ENCODE results near the gene SVOPL. TPM values are rescaled to one million over a fixed set of nuclear protein-coding genes. Genes with fewer than 3 reads are reported as not detected.

The SVOPL gene, protein sequence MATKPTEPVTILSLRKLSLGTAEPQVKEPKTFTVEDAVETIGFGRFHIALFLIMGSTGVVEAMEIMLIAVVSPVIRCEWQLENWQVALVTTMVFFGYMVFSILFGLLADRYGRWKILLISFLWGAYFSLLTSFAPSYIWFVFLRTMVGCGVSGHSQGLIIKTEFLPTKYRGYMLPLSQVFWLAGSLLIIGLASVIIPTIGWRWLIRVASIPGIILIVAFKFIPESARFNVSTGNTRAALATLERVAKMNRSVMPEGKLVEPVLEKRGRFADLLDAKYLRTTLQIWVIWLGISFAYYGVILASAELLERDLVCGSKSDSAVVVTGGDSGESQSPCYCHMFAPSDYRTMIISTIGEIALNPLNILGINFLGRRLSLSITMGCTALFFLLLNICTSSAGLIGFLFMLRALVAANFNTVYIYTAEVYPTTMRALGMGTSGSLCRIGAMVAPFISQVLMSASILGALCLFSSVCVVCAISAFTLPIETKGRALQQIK
- total RNA-seq = not detected
- polyA plus RNA-seq (ENCODE audit: insufficient read depth in 1 of 8, insufficient read length in 8 of 8, low replicate concordance in 1 of 8) = under 1 TPM in 1 of 8 donors, not detected in 7; 0.08 TPM
- long read RNA-seq, donor 1 = 0 reads
- long read RNA-seq, donor 2 = 0 reads
- long read RNA-seq, donor 3 = 0 reads
- long read RNA-seq, donor 4 = 0 reads
- long read RNA-seq, donor 5 = 0 reads
- long read RNA-seq, donor 6 = 0 reads
- long read RNA-seq, donor 7 = 0 reads
- long read RNA-seq, donor 8 = 0 reads
- long read RNA-seq, donor 9 = 0 reads
- long read RNA-seq, donor 10 = 0 reads
- long read RNA-seq, donor 11, partial matches to known transcripts = 0 of 1 reads
- long read RNA-seq, donor 11, other reads (novel, unspliced or antisense) = 0 of 1 reads

DNA sequence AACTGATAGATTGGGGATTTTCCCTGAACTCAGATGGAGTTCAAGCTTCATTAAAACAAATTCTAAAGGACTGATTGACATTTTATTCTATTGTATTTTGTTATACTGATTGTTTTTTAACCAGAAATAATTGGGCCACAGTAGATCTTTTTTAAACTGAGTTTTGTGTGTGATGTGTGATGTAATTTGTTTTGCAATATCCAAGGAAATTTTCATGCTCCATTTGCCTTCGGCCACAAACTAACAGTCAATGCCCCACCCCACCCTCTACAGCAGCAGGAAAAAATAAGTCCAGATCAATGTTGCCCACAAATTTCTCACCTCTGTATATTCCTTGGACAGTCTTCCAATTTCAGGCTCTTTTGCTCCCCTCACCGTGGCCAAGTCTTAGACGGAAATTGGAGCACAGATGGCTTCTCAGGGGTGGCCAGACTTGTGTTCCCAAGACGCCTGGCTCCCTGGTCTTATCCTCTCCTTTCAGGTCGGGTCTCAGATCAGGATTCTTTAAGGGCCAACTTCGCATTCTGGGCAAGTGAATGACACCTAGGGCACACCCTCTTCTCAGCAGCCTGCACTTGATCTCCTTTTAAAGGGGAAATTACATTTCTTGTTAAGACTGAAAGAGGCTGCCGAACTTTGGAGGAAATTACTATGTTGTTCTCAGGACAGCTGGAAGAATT lies at the start of gene SVOPL:
Gene SVOPL (minus strand): TSS at position 506 of the 680 bp plus-strand sequence. CDS start 22,317 bp downstream, outside the sequence.
- no peaks in the 10 kb centered on the region for H3K36me3 ChIP-seq (ENCODE audit: control insufficient read depth, insufficient read depth, low read length)
- H3K27ac ChIP-seq (ENCODE audit: low read length) = no peak within 1 kb of the TSS
- no peaks in the 10 kb centered on the region for H3K9me3 ChIP-seq (replicated peaks; ENCODE audit: control insufficient read depth, low read depth, low read length)
- no peak within 1 kb of the TSS for H3K4me3 ChIP-seq (ENCODE audit: low read length)
- no peak for DNase-seq
- no peaks in the 10 kb centered on the region for H3K27me3 ChIP-seq (ENCODE audit: control insufficient read depth, insufficient read depth, low read length)
- 52% methylated on average over 5 of the region's 7 CpGs for WGBS (ENCODE audit: insufficient coverage)
- no peaks in the 10 kb centered on the region for H3K4me1 ChIP-seq (ENCODE audit: control insufficient read depth, insufficient read depth, low read length)

DNA sequence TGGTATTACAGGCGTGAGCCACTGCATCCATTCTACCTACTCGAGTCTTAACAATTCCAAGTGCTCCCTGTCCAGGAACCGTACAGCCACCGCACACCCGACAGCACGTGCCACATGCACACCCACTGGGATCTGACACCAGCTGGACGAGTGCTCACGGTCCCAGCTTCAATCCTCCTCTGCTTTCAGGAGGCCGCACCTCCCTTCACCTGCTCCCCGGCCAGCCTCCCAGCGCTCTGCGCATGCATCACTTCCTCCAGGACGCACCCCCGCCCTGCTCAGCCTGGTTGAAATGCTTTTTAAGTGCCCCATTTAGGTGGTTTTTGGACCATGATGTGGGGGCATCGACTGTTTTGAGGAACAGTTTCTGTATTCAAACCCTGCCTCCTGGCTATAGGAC lies 49.3 kb upstream of the SVOPL start:
- Histone ChIP-seq H3K4me3 (ENCODE audit: low read length) (no peak overlapping the region), H3K9me3 (replicated peaks; ENCODE audit: control insufficient read depth, low read depth, low read length) (no peaks in the 10 kb centered on the region), H3K27me3 (ENCODE audit: control insufficient read depth, insufficient read depth, low read length) (peaks cover 2% of the 10 kb centered on the region), H3K36me3 (ENCODE audit: control insufficient read depth, insufficient read depth, low read length) (no peaks in the 10 kb centered on the region), H3K4me1 (ENCODE audit: control insufficient read depth, insufficient read depth, low read length) (peaks cover 2% of the 10 kb centered on the region), H3K27ac (ENCODE audit: low read length) (no peak overlapping the region)
- WGBS (ENCODE audit: insufficient coverage) = 86% methylated on average over 10 of the region's 15 CpGs
- no peak for DNase-seq

DNA sequence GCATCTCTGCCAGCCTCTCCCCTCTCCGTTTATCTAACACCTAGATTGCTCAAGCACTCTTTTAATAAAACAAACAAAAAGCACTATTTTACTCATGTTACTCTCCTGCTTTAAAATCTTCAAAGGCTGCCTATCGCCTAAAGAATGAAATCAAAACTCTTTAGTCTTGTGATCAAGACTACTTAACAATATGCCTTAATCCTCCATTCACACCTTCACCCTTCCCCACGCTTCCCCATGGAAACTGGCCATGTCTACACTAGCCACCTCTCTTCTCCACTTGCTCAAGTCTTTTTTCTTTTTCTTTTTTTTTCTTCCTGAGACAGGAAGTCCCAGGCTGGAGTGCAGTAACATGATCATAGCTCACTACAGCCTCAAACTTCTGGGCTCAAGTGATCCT lies 48.8 kb upstream of the SVOPL start:
- no peak for DNase-seq
- Histone ChIP-seq H3K4me3 (ENCODE audit: low read length) (no peak overlapping the region), H3K36me3 (ENCODE audit: control insufficient read depth, insufficient read depth, low read length) (no peaks in the 10 kb centered on the region), H3K4me1 (ENCODE audit: control insufficient read depth, insufficient read depth, low read length) (no peaks in the 10 kb centered on the region), H3K9me3 (replicated peaks; ENCODE audit: control insufficient read depth, low read depth, low read length) (no peaks in the 10 kb centered on the region), H3K27ac (ENCODE audit: low read length) (no peak overlapping the region), H3K27me3 (ENCODE audit: control insufficient read depth, insufficient read depth, low read length) (peaks cover 2% of the 10 kb centered on the region)
- WGBS (ENCODE audit: insufficient coverage) = 78% methylated on average over 3 of the region's 3 CpGs

DNA sequence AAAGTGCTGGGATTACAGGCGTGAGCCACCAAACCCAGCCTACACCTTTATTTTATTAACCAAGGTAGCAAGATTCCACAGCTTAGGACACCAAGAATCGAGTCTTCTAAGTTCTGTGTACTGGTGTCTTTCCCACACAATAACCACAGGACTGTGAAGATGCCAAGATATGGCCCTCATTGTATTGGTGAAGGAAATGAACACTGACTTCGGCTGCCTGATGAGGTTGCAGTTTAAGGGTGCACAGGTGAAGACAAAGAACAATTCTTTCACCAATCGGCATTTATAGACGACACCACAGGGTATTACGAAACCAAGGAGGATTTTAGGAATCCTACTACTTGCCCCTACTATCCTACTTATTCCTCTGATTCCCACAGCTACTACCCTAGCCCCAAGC lies 47.5 kb upstream of the SVOPL start:
- Histone ChIP-seq H3K36me3 (ENCODE audit: control insufficient read depth, insufficient read depth, low read length) (no peaks in the 10 kb centered on the region), H3K9me3 (replicated peaks; ENCODE audit: control insufficient read depth, low read depth, low read length) (no peaks in the 10 kb centered on the region), H3K27me3 (ENCODE audit: control insufficient read depth, insufficient read depth, low read length) (peaks cover 2% of the 10 kb centered on the region), H3K4me1 (ENCODE audit: control insufficient read depth, insufficient read depth, low read length) (no peaks in the 10 kb centered on the region), H3K27ac (ENCODE audit: low read length) (no peak overlapping the region), H3K4me3 (ENCODE audit: low read length) (no peak overlapping the region)
- no peak for DNase-seq
- WGBS (ENCODE audit: insufficient coverage) = 100% methylated on average over 2 of the region's 6 CpGs

DNA sequence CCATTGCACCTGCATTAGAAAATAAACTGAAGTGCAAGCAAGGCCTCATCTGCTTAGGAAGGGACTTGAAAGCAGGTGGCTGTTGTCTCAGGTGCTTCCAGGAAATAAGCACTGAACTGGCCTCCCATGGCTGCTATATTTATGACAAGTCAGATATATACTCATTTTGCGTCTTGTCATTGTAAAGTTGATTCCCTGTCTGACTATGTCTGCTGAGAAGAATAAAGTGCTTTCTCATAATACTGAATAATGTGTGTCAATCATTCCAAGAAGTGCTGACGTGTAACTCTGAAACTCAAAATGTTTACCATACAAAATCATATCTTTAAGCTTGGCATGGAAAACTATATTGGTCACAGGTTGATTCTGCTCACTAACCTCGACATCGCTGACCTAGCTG lies 44.9 kb upstream of the SVOPL start:
- Histone ChIP-seq H3K27me3 (ENCODE audit: control insufficient read depth, insufficient read depth, low read length) (peaks cover 2% of the 10 kb centered on the region), H3K27ac (ENCODE audit: low read length) (no peak overlapping the region), H3K4me1 (ENCODE audit: control insufficient read depth, insufficient read depth, low read length) (no peaks in the 10 kb centered on the region), H3K9me3 (replicated peaks; ENCODE audit: control insufficient read depth, low read depth, low read length) (no peaks in the 10 kb centered on the region), H3K4me3 (ENCODE audit: low read length) (no peak overlapping the region), H3K36me3 (ENCODE audit: control insufficient read depth, insufficient read depth, low read length) (no peaks in the 10 kb centered on the region)
- DNase-seq = no peak
- no CpG with 5 or more reads among the region's 4 CpGs for WGBS (ENCODE audit: insufficient coverage)

DNA sequence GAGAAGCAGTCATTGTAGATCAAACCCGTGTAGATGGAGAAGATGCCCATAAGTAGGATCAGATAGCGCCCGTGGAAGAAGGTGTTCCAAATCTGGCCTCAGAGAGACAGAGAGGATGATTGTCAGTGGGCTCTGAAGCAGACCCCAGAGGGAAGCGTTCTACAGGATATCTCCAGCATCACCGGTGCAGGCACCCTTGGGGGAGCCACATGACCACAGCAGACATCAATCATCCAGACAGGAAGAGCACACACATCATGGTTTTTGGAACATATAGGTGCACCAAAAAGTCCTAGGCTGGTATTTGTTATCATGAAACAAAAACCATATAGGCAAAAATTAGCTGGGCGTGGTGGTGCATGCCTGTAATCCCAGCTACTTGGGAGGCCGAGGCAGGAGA lies 44.0 kb upstream of the SVOPL start:
- 100% methylated on average over 1 of the region's 7 CpGs for WGBS (ENCODE audit: insufficient coverage)
- Histone ChIP-seq H3K27me3 (ENCODE audit: control insufficient read depth, insufficient read depth, low read length) (no peaks in the 10 kb centered on the region), H3K9me3 (replicated peaks; ENCODE audit: control insufficient read depth, low read depth, low read length) (no peaks in the 10 kb centered on the region), H3K27ac (ENCODE audit: low read length) (no peak overlapping the region), H3K4me1 (ENCODE audit: control insufficient read depth, insufficient read depth, low read length) (no peaks in the 10 kb centered on the region), H3K36me3 (ENCODE audit: control insufficient read depth, insufficient read depth, low read length) (no peaks in the 10 kb centered on the region), H3K4me3 (ENCODE audit: low read length) (no peak overlapping the region)
- no peak for DNase-seq

DNA sequence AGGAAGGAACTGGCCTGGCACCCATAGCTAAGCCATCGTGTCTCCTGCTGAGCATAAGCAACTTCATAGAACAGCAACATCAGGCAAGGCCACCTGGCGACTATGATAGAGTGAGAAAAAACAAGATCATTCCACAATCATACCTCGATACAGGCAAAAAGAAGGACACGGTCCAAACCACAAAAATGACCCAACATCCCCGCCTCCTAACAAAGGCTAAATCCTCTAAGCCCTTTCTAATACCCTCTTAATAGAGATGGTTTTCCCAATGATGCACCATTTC lies 40.2 kb upstream of the SVOPL start:
- Histone ChIP-seq H3K4me3 (ENCODE audit: low read length) (no peak overlapping the region), H3K9me3 (replicated peaks; ENCODE audit: control insufficient read depth, low read depth, low read length) (no peaks in the 10 kb centered on the region), H3K36me3 (ENCODE audit: control insufficient read depth, insufficient read depth, low read length) (no peaks in the 10 kb centered on the region), H3K27ac (ENCODE audit: low read length) (no peak overlapping the region), H3K4me1 (ENCODE audit: control insufficient read depth, insufficient read depth, low read length) (no peaks in the 10 kb centered on the region), H3K27me3 (ENCODE audit: control insufficient read depth, insufficient read depth, low read length) (no peaks in the 10 kb centered on the region)
- 80% methylated on average over 2 of the region's 5 CpGs for WGBS (ENCODE audit: insufficient coverage)
- no peak for DNase-seq

DNA sequence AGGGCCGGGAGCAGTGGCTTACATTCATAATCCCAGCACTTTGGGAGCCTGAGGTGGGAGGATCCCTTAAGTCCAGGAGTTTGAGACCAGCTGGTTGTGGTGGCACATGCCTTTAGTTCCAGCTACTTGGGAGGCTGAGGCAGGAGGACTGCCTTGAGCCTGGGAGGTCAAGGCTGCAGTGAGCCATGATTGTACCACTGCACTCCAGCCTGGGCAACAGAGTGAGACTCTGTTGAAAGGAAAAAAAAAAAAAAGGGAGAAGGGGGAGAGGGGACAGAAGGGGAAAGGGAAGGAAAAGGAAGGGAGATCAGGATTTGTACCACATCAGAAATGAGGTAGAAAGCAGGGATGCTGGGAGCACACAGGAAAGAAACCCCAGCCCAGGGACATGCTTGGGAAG lies 38.7 kb upstream of the SVOPL start:
- no peak for DNase-seq
- Histone ChIP-seq H3K4me1 (ENCODE audit: control insufficient read depth, insufficient read depth, low read length) (no peaks in the 10 kb centered on the region), H3K27me3 (ENCODE audit: control insufficient read depth, insufficient read depth, low read length) (no peaks in the 10 kb centered on the region), H3K36me3 (ENCODE audit: control insufficient read depth, insufficient read depth, low read length) (no peaks in the 10 kb centered on the region), H3K27ac (ENCODE audit: low read length) (no peak overlapping the region), H3K4me3 (ENCODE audit: low read length) (no peak overlapping the region), H3K9me3 (replicated peaks; ENCODE audit: control insufficient read depth, low read depth, low read length) (no peaks in the 10 kb centered on the region)
- WGBS (ENCODE audit: insufficient coverage) = 60% methylated on average over 1 of the region's 1 CpG

DNA sequence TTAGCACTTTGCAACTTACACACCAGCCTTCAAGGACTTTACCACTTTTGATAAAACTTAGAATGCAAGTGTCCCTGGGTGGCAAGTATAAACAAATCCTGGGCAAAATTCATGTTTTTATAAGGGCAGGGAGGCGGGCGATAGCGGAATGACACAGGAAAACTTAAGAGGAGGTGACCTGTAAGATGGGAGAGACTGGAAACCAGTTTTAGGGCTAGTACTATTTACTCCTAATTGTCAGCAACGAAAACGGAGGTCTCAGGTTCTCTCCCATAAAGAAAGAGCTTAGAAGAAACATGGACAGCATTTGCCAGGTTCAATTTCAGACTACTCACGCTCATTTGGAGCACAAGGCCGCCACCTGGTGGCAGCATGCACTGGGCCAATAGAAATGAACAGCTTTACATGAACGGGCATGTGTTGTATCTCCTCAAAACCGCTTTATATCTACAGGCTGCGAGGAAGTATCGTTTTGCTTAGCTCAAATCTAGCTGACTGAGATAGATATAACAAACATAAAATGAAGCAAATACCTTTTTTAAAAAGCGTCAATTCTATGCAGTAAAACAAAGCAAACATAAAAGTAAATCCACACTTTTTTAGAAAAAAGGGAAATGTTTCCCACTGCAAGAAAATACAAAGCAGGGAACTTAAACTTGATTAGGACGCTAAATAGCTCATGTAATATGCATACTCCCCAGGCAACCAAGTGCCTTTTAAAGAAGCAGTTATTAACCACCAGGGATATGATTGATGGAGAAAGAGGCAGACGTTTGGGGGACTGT lies 37.6 kb upstream of the SVOPL start:
- H3K4me3 ChIP-seq (ENCODE audit: low read length) = no peak overlapping the region
- H3K4me1 ChIP-seq (ENCODE audit: control insufficient read depth, insufficient read depth, low read length) = no peaks in the 10 kb centered on the region
- peak; percentile 92 for DNase-seq
- 41% methylated on average over 7 of the region's 14 CpGs for WGBS (ENCODE audit: insufficient coverage)
- H3K27ac ChIP-seq (ENCODE audit: low read length) = no peak overlapping the region
- no peaks in the 10 kb centered on the region for H3K36me3 ChIP-seq (ENCODE audit: control insufficient read depth, insufficient read depth, low read length)
- H3K27me3 ChIP-seq (ENCODE audit: control insufficient read depth, insufficient read depth, low read length) = no peaks in the 10 kb centered on the region
- no peaks in the 10 kb centered on the region for H3K9me3 ChIP-seq (replicated peaks; ENCODE audit: control insufficient read depth, low read depth, low read length)
